Amniotic stem cell (primary cell): ENCODE data around the gene MAT2B.

Source experiments
- DNase-seq: peaks from one replicate; lab custom pipeline; 2025; lab: John Stamatoyannopoulos, UW

Gene MAT2B

GRCh38 chr5:163551156-163551555 lies 45.7 kb downstream of the MAT2B start:
- DNase-seq: no peak

DNA sequence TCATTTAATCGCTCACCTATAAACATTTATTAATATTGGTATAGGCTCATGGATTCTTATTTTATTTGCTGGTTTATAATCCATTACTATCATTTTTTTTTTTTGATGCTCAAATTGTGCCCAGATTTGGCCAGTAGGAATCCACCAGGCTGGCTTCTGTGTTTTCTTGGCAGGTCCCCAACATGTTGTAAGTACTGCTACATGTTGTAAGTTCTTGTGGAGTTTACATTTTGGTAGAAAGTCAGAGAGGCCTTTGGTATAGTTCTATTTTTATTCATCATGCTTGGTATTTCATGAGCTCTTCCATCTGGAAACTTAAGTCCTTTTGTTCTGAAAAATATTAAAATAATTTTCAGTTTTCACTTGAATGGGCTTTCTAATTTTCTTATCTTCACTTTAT lies 47.1 kb downstream of the MAT2B start:
- no peak for DNase-seq

GRCh38 chr5:163561339-163561738 lies 55.9 kb downstream of the MAT2B start:
- no peak for DNase-seq

GRCh38 chr5:163562071-163562470 lies 56.7 kb downstream of the MAT2B start:
- DNase-seq: no peak

GRCh38 chr5:163563112-163563511 lies 57.7 kb downstream of the MAT2B start:
- DNase-seq: no peak

DNA sequence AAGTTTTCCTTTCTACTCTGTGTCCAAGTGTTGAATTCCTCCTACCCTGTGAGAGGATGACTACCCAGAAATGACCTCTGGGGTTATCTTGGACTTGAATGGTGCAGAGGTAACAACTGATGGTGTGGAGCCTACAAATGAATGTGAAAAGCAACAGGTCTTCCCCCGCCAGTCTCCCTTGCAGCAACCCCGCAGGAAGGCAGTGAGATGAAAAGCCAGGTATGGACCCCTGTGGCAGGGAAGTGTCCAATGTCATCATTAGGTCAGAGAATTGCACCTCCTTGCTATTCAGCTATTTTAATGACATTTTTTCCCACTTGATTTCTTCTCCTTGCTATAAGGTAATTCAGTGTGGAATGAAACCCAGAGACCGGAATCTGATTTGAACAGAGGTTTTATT lies 58.5 kb downstream of the MAT2B start:
- no peak for DNase-seq

DNA sequence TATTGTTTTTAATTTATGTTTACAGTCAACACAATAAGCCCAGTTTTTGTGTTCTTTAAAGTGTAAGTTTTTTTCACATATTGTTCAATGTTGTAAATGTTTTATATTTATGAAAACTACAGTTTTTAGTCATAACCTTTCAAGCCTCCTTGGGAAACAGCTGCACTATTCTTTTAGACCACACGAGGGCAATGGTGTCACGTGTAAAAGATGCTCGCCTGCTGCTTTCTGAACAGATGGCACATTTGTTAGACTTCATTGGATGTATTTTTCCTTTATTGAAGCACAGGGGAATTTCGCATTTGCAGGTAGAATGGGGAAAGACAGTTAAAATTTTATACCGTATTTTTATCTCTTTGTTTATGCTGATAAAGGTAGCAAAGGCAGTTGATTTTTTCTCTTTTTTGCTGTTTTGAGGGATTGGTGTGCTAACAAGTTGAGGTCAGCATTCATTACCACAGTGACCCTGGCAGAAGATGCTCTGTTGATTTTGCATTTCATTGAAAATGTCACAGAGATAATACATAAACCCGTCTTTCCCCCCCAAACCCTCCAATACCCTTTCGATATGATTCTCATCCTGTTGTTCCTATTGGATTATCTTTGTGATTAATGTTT lies 59.0 kb downstream of the MAT2B start:
- peak; percentile 29 for DNase-seq

- DNase-seq: no peak
These were observed 60.1 kb downstream of the MAT2B start for GRCh38 chr5:163565492-163565891.

GRCh38 chr5:163565931-163566608 lies 60.7 kb downstream of the MAT2B start:
- DNase-seq: no peak

DNA sequence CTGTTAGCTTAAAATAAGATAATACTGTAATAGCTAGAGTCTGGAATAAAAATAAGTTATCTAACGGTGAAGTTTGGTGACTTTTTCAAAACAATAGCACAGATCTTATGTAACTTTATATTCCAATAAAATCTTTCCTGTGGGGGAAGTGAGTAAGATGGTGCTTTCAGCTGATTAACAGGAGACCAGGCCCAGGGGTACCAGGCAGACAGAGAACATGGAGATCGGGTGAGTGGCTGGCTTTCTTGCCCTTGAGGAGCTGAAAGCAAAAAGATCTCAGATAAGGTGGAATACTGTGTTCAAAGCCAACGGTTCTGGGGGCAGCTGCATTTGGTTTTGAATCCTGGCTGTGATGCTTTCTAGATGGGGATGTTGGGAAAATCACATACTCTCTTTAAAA lies 61.3 kb downstream of the MAT2B start:
- DNase-seq: no peak

DNA sequence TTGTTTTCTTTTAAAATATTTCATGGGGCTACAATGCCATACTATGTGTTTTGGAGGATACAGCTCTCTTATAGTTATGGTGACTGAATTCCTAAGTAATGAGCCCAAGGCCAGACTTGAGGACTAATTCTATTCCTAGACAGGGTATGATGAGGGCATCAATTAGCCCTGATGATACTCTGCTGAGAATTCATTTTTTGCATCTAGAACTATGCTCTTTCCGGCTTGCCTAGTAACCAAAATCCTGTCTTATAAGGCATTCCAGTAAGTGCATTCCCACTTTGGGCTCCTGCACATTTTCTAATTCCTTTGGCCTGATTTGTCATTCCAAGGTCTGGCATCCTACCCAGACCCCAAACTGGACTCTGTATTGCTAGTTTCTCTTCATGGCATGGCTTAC lies 62.4 kb downstream of the MAT2B start:
- DNase-seq: no peak
